K562 (cell line): ENCODE data around the gene NEDD9. TPM values are rescaled to one million over a fixed set of nuclear protein-coding genes. Genes with fewer than 3 reads are reported as not detected.

Experiments
- ATAC-seq: fragments of 200-7000 bp; cut with Tn5 transposase; 3 replicates; pipeline ENCODE4 v1.9.1; 2020; ENCODE audit warnings: moderate library complexity
- BruUV-seq: library from RNA; stranded (reverse); fragments of 400-500 nt; replicated peaks from 2 replicates; lab custom pipeline; 2021; lab: Mats Ljungman, UMichigan
- CTCF ChIA-PET: fragments of 300-600 bp; formaldehyde crosslinking; extraction: SDS; loops from one replicate; lab custom pipeline; 2021; ENCODE audit warnings: low intra/inter-chr PET ratio; lab: Yijun Ruan, JAX
- POLR2A ChIA-PET: fragments of 300-600, 350-650 bp; sonication (Branson Sonifier 250); formaldehyde crosslinking; extraction: SDS; loops from one replicate; lab custom pipeline; 2021; ENCODE audit warnings: antibody characterized with exemption, inconsistent platforms; lab: Yijun Ruan, JAX
- DNase-seq, 4 experiments: peaks; one replicate each; pipeline versions ENCODE4 v3.0.0 to v3.0.0-alpha.2; 2011 to 2018; ENCODE audit warnings: low spot score in 3 of 4, mixed read lengths in 3 of 4; ENCODE audit errors: extremely low read depth in 1 of 4
- FAIRE-seq: peaks from 2 replicates; lab custom pipeline; 2011; peaks lifted over from hg19 to GRCh38; lab: Jason Lieb, UNC
- H2AFZ ChIP-seq: 2 replicates; pipeline ENCODE4 v1.6.0; 2011; ENCODE audit warnings: low read depth, low read length, control low read depth, inconsistent platforms
- H3K27ac ChIP-seq: fragments of 200-600 bp; 3 replicates; pipeline ENCODE4 v1.8.0; 2011; ENCODE audit warnings: low read depth, mild to moderate bottlenecking, control low read depth, inconsistent platforms, low read length, moderate library complexity, mixed read lengths; ENCODE audit errors: extremely low read depth
- H3K27me3 ChIP-seq, 2 experiments: fragments of 300-600 bp in 1 of 2; 2 replicates in 1 of 2; 3 replicates in 1 of 2; pipeline versions ENCODE4 v1.6.0 to v1.8.0; 2011; ENCODE audit warnings: inconsistent platforms in 2 of 2, low read length in 2 of 2, mild to moderate bottlenecking in 1 of 2, mixed read lengths in 1 of 2, moderate library complexity in 1 of 2; ENCODE audit not compliant: control insufficient read depth in 2 of 2, insufficient read depth in 2 of 2
- H3K36me3 ChIP-seq: fragments of 300-600 bp; 3 replicates; pipeline ENCODE4 v1.8.0; 2011; ENCODE audit warnings: mild to moderate bottlenecking, low read length, inconsistent platforms; ENCODE audit not compliant: control insufficient read depth, insufficient read depth
- H3K4me1 ChIP-seq, 2 experiments: fragments of 200-600 bp in 1 of 2; replicated peaks in 1 of 2; 2 replicates in 1 of 2; 3 replicates in 1 of 2; pipeline versions ENCODE4 v1.5.1 to v1.8.0; 2011; ENCODE audit warnings: inconsistent platforms in 2 of 2, low read length in 2 of 2, mild to moderate bottlenecking in 1 of 2, mixed read lengths in 1 of 2, moderate library complexity in 1 of 2; ENCODE audit not compliant: control insufficient read depth in 2 of 2, insufficient read depth in 2 of 2
- H3K4me2 ChIP-seq: 2 replicates; pipeline ENCODE4 v1.6.1; 2011; ENCODE audit warnings: low read length, control low read depth, inconsistent platforms, mixed read lengths; ENCODE audit not compliant: insufficient read depth
- H3K4me3 ChIP-seq: fragments of 200-600 bp; sonication (generic), shearing (Covaris generic); 2 replicates; pipeline ENCODE4 v1.5.1; 2016; ENCODE audit warnings: control low read depth, inconsistent platforms
- H3K79me2 ChIP-seq: fragments of 200-600 bp; 3 replicates; pipeline ENCODE4 v1.8.0; 2011; ENCODE audit warnings: low read length, inconsistent platforms; ENCODE audit not compliant: control insufficient read depth, insufficient read depth
- H3K9ac ChIP-seq, 2 experiments: 2 replicates each; pipeline versions ENCODE4 v1.6.0 to v1.6.1; 2011; ENCODE audit warnings: low read depth in 2 of 2, low read length in 2 of 2, control low read depth in 1 of 2, inconsistent platforms in 1 of 2, mild to moderate bottlenecking in 1 of 2, mixed read lengths in 1 of 2; ENCODE audit not compliant: insufficient read depth in 1 of 2
- H3K9me1 ChIP-seq: one replicate; pipeline ENCODE4 v1.6.0; 2011; ENCODE audit warnings: inconsistent platforms, mild to moderate bottlenecking, low read length, moderate library complexity; ENCODE audit not compliant: control insufficient read depth, insufficient read depth
- H3K9me3 ChIP-seq: replicated peaks from 2 replicates; pipeline ENCODE4 v1.5.1; 2011; ENCODE audit warnings: low read depth, low read length, inconsistent platforms; ENCODE audit not compliant: control insufficient read depth, insufficient read depth
- H4K20me1 ChIP-seq: replicated peaks from 2 replicates; pipeline ENCODE4 v1.6.1; 2011; ENCODE audit warnings: low read length, inconsistent platforms, mixed read lengths; ENCODE audit not compliant: control insufficient read depth, insufficient read depth
- CXXC5 ChIP-seq: fragments of 250-450 bp; sonication (Bioruptor Pico); IDR thresholded peaks from 2 replicates; pipeline ENCODE4 v1.8.0; 2022; ENCODE audit warnings: inconsistent platforms, mild to moderate bottlenecking, moderate library complexity
- RNF219 ChIP-seq: fragments of 250-450 bp; sonication (Bioruptor Pico); IDR thresholded peaks from 2 replicates; pipeline ENCODE4 v1.5.0; 2022; ENCODE audit warnings: mild to moderate bottlenecking
- TFAM ChIP-seq: fragments of 250-450 bp; sonication (Bioruptor Pico); conservative IDR thresholded peaks from 2 replicates; pipeline ENCODE4 v1.5.0; 2021; ENCODE audit warnings: mild to moderate bottlenecking, moderate library complexity
- TFE3 ChIP-seq: fragments of 450-650 bp; formaldehyde crosslinking; IDR thresholded peaks from 2 replicates; pipeline ENCODE4 v1.4.0; 2020; ENCODE audit warnings: mild to moderate bottlenecking, mixed read lengths
- TRIM28 ChIP-seq: fragments of 450-650 bp; IDR thresholded peaks from 2 replicates; pipeline ENCODE4 v1.6.1; 2017
- USF1 ChIP-seq: sonication (generic); formaldehyde crosslinking; IDR thresholded peaks from 2 replicates; pipeline ENCODE4 v1.9.0; 2022; ENCODE audit warnings: mild to moderate bottlenecking, missing genetic modification reagents
- ZFP1 ChIP-seq: fragments of 450-650 bp; formaldehyde crosslinking; IDR thresholded peaks from 2 replicates; pipeline ENCODE4 v1.4.0; 2020; ENCODE audit warnings: mild to moderate bottlenecking, mixed read lengths
- WGBS: fragments of 100-300 bp; shearing (Covaris generic); methylation state at CpG from one replicate; pipeline ENCODE4 v1.1.6; 2016; ENCODE audit warnings: low coverage, mixed read lengths; ENCODE audit not compliant: insufficient coverage; ENCODE audit errors: missing lambda C conversion rate; 5-methylcytosine and 5-hydroxymethylcytosine counted together
- in situ Hi-C: fragments of 300-500 bp; cut with MboI; formaldehyde crosslinking; loops from 4 replicates; pipeline ENCODE4 v1.15.0; 2018; ENCODE audit warnings: inconsistent platforms, mixed read lengths
- intact Hi-C: fragments of 100-400 bp; cut with micrococcal nuclease; formaldehyde crosslinking; loops from 2 replicates; pipeline ENCODE4 v1.14.2; 2022
- polyA plus RNA-seq, 8 experiments: library from polyadenylated mRNA; depleted of rRNA in 4 of 8; stranded (reverse) in 5 of 8; unstranded in 3 of 8; fragments of >200 nt; fragmentation: Nextera tagmentation in 2 of 8; fragmentation: Illumina TruSeq in 1 of 8; extraction: Ambion mirVana in 2 of 8; extraction: Trizol in 1 of 8; gene quantifications; 2 replicates each; pipeline versions ENCODE4 v1.2.1 to v1.2.3, GENCODE V29; 2011 to 2014; ENCODE audit warnings: inconsistent platforms in 1 of 8, missing spikeins in 1 of 8
- total RNA-seq, 7 experiments: library from RNA; depleted of rRNA in 6 of 7; stranded (reverse); fragments of >200 nt in 6 of 7; fragmentation: Illumina TruSeq in 2 of 7; extraction: Trizol in 2 of 7; gene quantifications; 2 replicates each; pipeline versions ENCODE4 v1.2.1 to v1.2.3, GENCODE V29; 2011 to 2021; ENCODE audit warnings: low replicate concordance in 1 of 7

NEDD9 gene
- total and polyA plus RNA-seq, 9 of the 15 experiments (the other 6 are each of a cell fraction or from before 2014, with no cell fraction given), result 0.04 to 0.18 (median 0.15) TPM; not detected in 6

- WGBS, result 0% methylated on average over 9 of the region's 9 CpGs
- H4K20me1 ChIP-seq, result no peaks in the 10 kb centered on the region
- H3K4me1 ChIP-seq, result no peaks in the 10 kb centered on the region
- H3K4me3 ChIP-seq, result no peak overlapping the region
- H3K9ac ChIP-seq, result no peak overlapping the region
- peaks cover 14 to 26% of the 10 kb centered on the region in 2 experiments for H3K27me3 ChIP-seq
- POLR2A ChIA-PET, result interaction anchor here (0.7 kb wide), 1 partner anchor 28 kb away, joined by 3 read pairs; no protein-coding TSS in a partner anchor
- intact Hi-C loops (no loop called here), in situ Hi-C loops (no loop called here)
- no peak for TF ChIP-seq TRIM28
- no peak for TF ChIP-seq USF1
- no peak for TF ChIP-seq ZFP1 (CRISPR knock-in tag)
- TF ChIP-seq CXXC5 (CRISPR knock-in tag), result no peak
- TF ChIP-seq RNF219 (CRISPR knock-in tag), result no peak
- no peak for TF ChIP-seq TFAM
- TF ChIP-seq TFE3 (CRISPR knock-in tag), result no peak
- CTCF ChIA-PET, result no interaction called here
- H2AFZ ChIP-seq, result no peak overlapping the region
- no peak overlapping the region for H3K4me2 ChIP-seq
- no peaks in the 10 kb centered on the region for H3K9me3 ChIP-seq
- no peaks in the 10 kb centered on the region for H3K79me2 ChIP-seq
- no TSS peak for BruUV-seq
- FAIRE-seq, result no peak
- H3K27ac ChIP-seq, result no peak overlapping the region
- no peaks in the 10 kb centered on the region for H3K36me3 ChIP-seq
- no peak for ATAC-seq
- H3K9me1 ChIP-seq, result no peaks in the 10 kb centered on the region
- no peak for DNase-seq
Observed at GRCh38 chr6:11161031-11161956, 71.2 kb downstream of the NEDD9 start.
